22Rv1 (cell line): ENCODE data around the gene NQO2.

Experiments
- CTCF ChIP-seq: fragments of 450-650 bp; IDR thresholded peaks from 2 replicates; pipeline ENCODE4 v1.5.1; 2017; ENCODE audit warnings: mild to moderate bottlenecking
- ZFX ChIP-seq: fragments of 450-650 bp; IDR thresholded peaks from 2 replicates; pipeline ENCODE4 v1.6.1; 2017; ENCODE audit warnings: antibody characterized with exemption, borderline replicate concordance

GRCh38 chr6:2980465-2980855 is 19.2 kb upstream of the NQO2 start:
- TF ChIP-seq CTCF (no peak), ZFX (no peak)
